ENCODE results near the gene TEKT5.

Gene TEKT5

GRCh38 chr16:10678655-10679054 lies 16.1 kb downstream of the TEKT5 start:
- no peaks in the 10 kb centered on the region for H3K9me2 ChIP-seq (replicated peaks; ENCODE audit: low read depth, low read length)
- H3K4me1 ChIP-seq (ENCODE audit: insufficient read depth, low read length, poor library complexity, severe bottlenecking), result no peaks in the 10 kb centered on the region
- no peak overlapping the region for H3K4me3 ChIP-seq (ENCODE audit: low read length, poor library complexity, severe bottlenecking)
- no peak overlapping the region for H2AFZ ChIP-seq (ENCODE audit: low read length)
- H3K79me2 ChIP-seq (ENCODE audit: insufficient read depth, low read length), result no peaks in the 10 kb centered on the region
- H3K36me3 ChIP-seq (ENCODE audit: insufficient read depth, low read length), result no peaks in the 10 kb centered on the region
- TF ChIP-seq EZH2phosphoT487 (IDR thresholded peaks at IDR 0.05; ENCODE audit: borderline replicate concordance) (no peak), CTCF (conservative IDR thresholded peaks at IDR 0.05; ENCODE audit: low read length) (no peak)
- H3K9ac ChIP-seq (ENCODE audit: low read depth, low read length, poor library complexity, severe bottlenecking), result no peak overlapping the region
- H4K20me1 ChIP-seq (ENCODE audit: insufficient read depth, low read length, poor library complexity, severe bottlenecking), result no peaks in the 10 kb centered on the region
- H3K27me3 ChIP-seq (ENCODE audit: insufficient read depth, low read length, poor library complexity, severe bottlenecking), result no peaks in the 10 kb centered on the region
- no peaks in the 10 kb centered on the region for H3K9me3 ChIP-seq (ENCODE audit: insufficient read depth, low read depth, low read length)
- H3F3A ChIP-seq (ENCODE audit: low read depth), result no peaks in the 10 kb centered on the region
- H3K4me2 ChIP-seq (ENCODE audit: low read depth, low read length, poor library complexity, severe bottlenecking), result no peak overlapping the region

- H4K20me1 ChIP-seq (ENCODE audit: insufficient read depth, low read length, poor library complexity, severe bottlenecking), result no peaks in the 10 kb centered on the region
- H3K9ac ChIP-seq (ENCODE audit: low read depth, low read length, poor library complexity, severe bottlenecking), result no peak overlapping the region
- no peaks in the 10 kb centered on the region for H3K9me2 ChIP-seq (replicated peaks; ENCODE audit: low read depth, low read length)
- H3K36me3 ChIP-seq (ENCODE audit: insufficient read depth, low read length), result no peaks in the 10 kb centered on the region
- H3F3A ChIP-seq (ENCODE audit: low read depth), result no peaks in the 10 kb centered on the region
- H3K4me1 ChIP-seq (ENCODE audit: insufficient read depth, low read length, poor library complexity, severe bottlenecking), result no peaks in the 10 kb centered on the region
- H2AFZ ChIP-seq (ENCODE audit: low read length), result no peak overlapping the region
- TF ChIP-seq CTCF (conservative IDR thresholded peaks at IDR 0.05; ENCODE audit: low read length), result no peak
- no peak for TF ChIP-seq EZH2phosphoT487 (IDR thresholded peaks at IDR 0.05; ENCODE audit: borderline replicate concordance)
- no peaks in the 10 kb centered on the region for H3K79me2 ChIP-seq (ENCODE audit: insufficient read depth, low read length)
- no peaks in the 10 kb centered on the region for H3K9me3 ChIP-seq (ENCODE audit: insufficient read depth, low read depth, low read length)
- H3K4me2 ChIP-seq (ENCODE audit: low read depth, low read length, poor library complexity, severe bottlenecking), result no peak overlapping the region
- H3K4me3 ChIP-seq (ENCODE audit: low read length, poor library complexity, severe bottlenecking), result no peak overlapping the region
- no peaks in the 10 kb centered on the region for H3K27me3 ChIP-seq (ENCODE audit: insufficient read depth, low read length, poor library complexity, severe bottlenecking)
These were observed 18.4 kb downstream of the TEKT5 start for GRCh38 chr16:10676284-10676683.

GRCh38 chr16:10675861-10676260 lies 18.9 kb downstream of the TEKT5 start:
- Histone ChIP-seq H3K9me3 (ENCODE audit: insufficient read depth, low read depth, low read length) (no peaks in the 10 kb centered on the region), H3K36me3 (ENCODE audit: insufficient read depth, low read length) (no peaks in the 10 kb centered on the region), H3F3A (ENCODE audit: low read depth) (no peaks in the 10 kb centered on the region), H2AFZ (ENCODE audit: low read length) (no peak overlapping the region), H3K9me2 (replicated peaks; ENCODE audit: low read depth, low read length) (no peaks in the 10 kb centered on the region), H3K9ac (ENCODE audit: low read depth, low read length, poor library complexity, severe bottlenecking) (no peak overlapping the region), H3K4me3 (ENCODE audit: low read length, poor library complexity, severe bottlenecking) (no peak overlapping the region), H3K79me2 (ENCODE audit: insufficient read depth, low read length) (no peaks in the 10 kb centered on the region), H3K4me1 (ENCODE audit: insufficient read depth, low read length, poor library complexity, severe bottlenecking) (no peaks in the 10 kb centered on the region), H4K20me1 (ENCODE audit: insufficient read depth, low read length, poor library complexity, severe bottlenecking) (no peaks in the 10 kb centered on the region), H3K27me3 (ENCODE audit: insufficient read depth, low read length, poor library complexity, severe bottlenecking) (no peaks in the 10 kb centered on the region), H3K4me2 (ENCODE audit: low read depth, low read length, poor library complexity, severe bottlenecking) (no peak overlapping the region)
- TF ChIP-seq EZH2phosphoT487 (IDR thresholded peaks at IDR 0.05; ENCODE audit: borderline replicate concordance), result no peak
- no peak for TF ChIP-seq CTCF (conservative IDR thresholded peaks at IDR 0.05; ENCODE audit: low read length)
